ENCODE data around the gene RNASEH2B. TPM values are rescaled to one million over a fixed set of nuclear protein-coding genes. Genes with fewer than 3 reads are reported as not detected.

Gene RNASEH2B
- total and polyA plus RNA-seq, 12 donors = 23.5 to 77.1 (median 33.0) TPM

GRCh38 chr13:50948601-50949000, 39.0 kb downstream of the RNASEH2B start:
- 69 to 75% (median 74%) methylated on average over 1 of the region's 1 CpG for WGBS, 4 donors

DNA sequence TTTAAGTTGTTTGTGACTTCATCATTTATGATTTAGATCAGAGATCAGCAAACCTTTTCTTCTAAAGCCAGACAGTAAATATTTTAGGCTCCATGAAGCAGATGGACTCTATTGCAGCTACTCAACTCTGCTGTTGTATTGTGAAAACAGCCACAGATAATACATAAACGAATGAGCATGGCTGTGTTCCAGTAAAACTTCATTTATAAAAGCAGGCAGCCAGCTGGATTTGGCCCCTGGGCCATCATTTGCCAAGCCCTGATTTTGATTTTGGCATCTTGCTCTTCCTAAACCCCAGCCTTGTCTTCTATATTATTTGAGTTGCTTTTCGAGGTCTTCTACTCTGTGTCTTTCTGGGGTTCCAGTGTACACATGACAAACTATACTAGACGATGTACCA, 41.3 kb downstream of the RNASEH2B start:
- Histone ChIP-seq H3K27me3 (no peaks in the 10 kb centered on the region), H3K4me3 (no peak overlapping the region), H3K27ac (no peak overlapping the region), H3K4me1 (replicated peaks in 1 of 2) (no peaks in the 10 kb centered on the region), H3K36me3 (replicated peaks in 1 of 2) (no peaks in the 10 kb centered on the region), H3K9me3 (replicated peaks in 1 of 3) (no peaks in the 10 kb centered on the region)
- DNase-seq = no peak
- TF ChIP-seq POLR2A (IDR thresholded peaks at IDR 0.05) = no peak
- TF ChIP-seq, protein P1, sequence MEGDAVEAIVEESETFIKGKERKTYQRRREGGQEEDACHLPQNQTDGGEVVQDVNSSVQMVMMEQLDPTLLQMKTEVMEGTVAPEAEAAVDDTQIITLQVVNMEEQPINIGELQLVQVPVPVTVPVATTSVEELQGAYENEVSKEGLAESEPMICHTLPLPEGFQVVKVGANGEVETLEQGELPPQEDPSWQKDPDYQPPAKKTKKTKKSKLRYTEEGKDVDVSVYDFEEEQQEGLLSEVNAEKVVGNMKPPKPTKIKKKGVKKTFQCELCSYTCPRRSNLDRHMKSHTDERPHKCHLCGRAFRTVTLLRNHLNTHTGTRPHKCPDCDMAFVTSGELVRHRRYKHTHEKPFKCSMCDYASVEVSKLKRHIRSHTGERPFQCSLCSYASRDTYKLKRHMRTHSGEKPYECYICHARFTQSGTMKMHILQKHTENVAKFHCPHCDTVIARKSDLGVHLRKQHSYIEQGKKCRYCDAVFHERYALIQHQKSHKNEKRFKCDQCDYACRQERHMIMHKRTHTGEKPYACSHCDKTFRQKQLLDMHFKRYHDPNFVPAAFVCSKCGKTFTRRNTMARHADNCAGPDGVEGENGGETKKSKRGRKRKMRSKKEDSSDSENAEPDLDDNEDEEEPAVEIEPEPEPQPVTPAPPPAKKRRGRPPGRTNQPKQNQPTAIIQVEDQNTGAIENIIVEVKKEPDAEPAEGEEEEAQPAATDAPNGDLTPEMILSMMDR (IDR thresholded peaks at IDR 0.05) = no peak
- intact Hi-C loops (cut with DNase I) = no loop called here
- 43 to 68% (median 61%) methylated on average over 3 of the region's 3 CpGs for WGBS, 4 donors

More at GRCh38 chr13:50948601-50949000, 39.0 kb downstream of the RNASEH2B start:
- Histone ChIP-seq H3K4me1 (replicated peaks in 1 of 2) (no peaks in the 10 kb centered on the region), H3K27me3 (no peaks in the 10 kb centered on the region), H3K4me3 (no peak overlapping the region), H3K27ac (no peak overlapping the region), H3K36me3 (replicated peaks in 1 of 2) (no peaks in the 10 kb centered on the region), H3K9me3 (replicated peaks in 1 of 3) (no peaks in the 10 kb centered on the region)
- TF ChIP-seq, protein P1 (IDR thresholded peaks at IDR 0.05) = no peak
- no peak for TF ChIP-seq POLR2A (IDR thresholded peaks at IDR 0.05)
- DNase-seq = no peak
- intact Hi-C loops (cut with DNase I) = no loop called here

DNA sequence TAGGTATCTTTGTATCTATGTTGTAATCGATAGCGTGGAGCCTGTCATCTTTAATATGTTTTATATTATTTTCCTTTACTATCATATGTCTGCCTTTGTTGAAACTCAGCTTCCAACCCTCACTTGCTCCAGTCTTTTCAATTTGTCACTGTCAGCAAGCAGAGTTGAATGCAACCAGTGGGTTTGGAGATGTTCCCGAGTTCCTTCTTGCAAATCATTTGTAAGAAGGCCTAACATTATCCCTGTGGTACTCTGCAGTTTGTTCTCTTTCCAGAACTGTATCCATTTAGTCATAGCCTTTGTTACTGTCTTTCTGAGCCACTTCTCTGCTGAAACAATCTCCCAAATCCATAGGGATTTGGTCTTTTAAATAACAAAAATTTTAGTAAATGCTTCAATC, 41.8 kb downstream of the RNASEH2B start:
- DNase-seq = no peak
- no peaks in the 10 kb centered on the region for H3K36me3 ChIP-seq (replicated peaks in 1 of 2)
- intact Hi-C loops (cut with DNase I) = no loop called here
- 80 to 86% (median 83%) methylated on average over 3 of the region's 3 CpGs for WGBS, 4 donors
- no peak overlapping the region for H3K4me3 ChIP-seq
- no peaks in the 10 kb centered on the region for H3K27me3 ChIP-seq
- H3K27ac ChIP-seq = no peak overlapping the region
- no peak for TF ChIP-seq POLR2A (IDR thresholded peaks at IDR 0.05)
- TF ChIP-seq, protein P1 (IDR thresholded peaks at IDR 0.05) = no peak
- no peaks in the 10 kb centered on the region for H3K4me1 ChIP-seq (replicated peaks in 1 of 2)
- H3K9me3 ChIP-seq (replicated peaks in 1 of 3) = no peaks in the 10 kb centered on the region

DNA sequence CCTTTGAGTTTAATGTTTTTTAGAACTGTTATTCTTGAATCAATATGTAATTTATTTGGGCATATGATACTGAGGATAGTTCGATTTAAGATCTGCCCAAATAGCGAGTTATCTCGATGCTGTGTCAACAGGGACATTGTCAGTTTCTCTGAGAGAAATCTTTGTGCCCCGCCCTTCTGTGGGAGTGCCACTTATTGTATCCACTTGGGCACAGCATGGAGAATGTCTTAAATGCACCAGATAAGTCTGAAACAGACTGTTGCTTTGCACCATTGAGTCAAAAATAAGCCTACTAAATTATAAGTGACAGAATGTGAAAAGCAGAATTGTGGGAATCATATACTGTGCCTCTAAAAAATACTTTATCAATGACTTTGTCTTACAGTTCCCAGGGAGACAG, 45.6 kb downstream of the RNASEH2B start:
- Histone ChIP-seq H3K4me3 (no peak overlapping the region), H3K4me1 (replicated peaks in 1 of 2) (no peaks in the 10 kb centered on the region), H3K36me3 (replicated peaks in 1 of 2) (no peaks in the 10 kb centered on the region), H3K27ac (no peak overlapping the region), H3K9me3 (replicated peaks in 1 of 3) (no peaks in the 10 kb centered on the region), H3K27me3 (no peaks in the 10 kb centered on the region)
- WGBS, 4 donors = 92 to 96% (median 95%) methylated on average over 4 of the region's 4 CpGs
- intact Hi-C loops (cut with DNase I) = no loop called here
- no peak for TF ChIP-seq POLR2A (IDR thresholded peaks at IDR 0.05)
- TF ChIP-seq, protein P1 (IDR thresholded peaks at IDR 0.05) = no peak
- DNase-seq = no peak

Data from adrenal gland (tissue), 12 donors.